Bronchial epithelial cell (primary cell): ENCODE data around the gene SCTR. TPM values are rescaled to one million over a fixed set of nuclear protein-coding genes. Genes with fewer than 3 reads are reported as not detected.
A peak's percentile ranks its signal among the peaks of the same experiment; 100 is the strongest.

ENCODE experiments used
- DNase-seq: peaks from one replicate; pipeline ENCODE4 v3.0.0-alpha.2; 2010; ENCODE audit warnings: low read depth
- FAIRE-seq: peaks from 2 replicates; lab custom pipeline; 2011; peaks lifted over from hg19 to GRCh38; lab: Jason Lieb, UNC
- H3K27me3 ChIP-seq: 2 replicates; pipeline ENCODE4 v1.5.1; 2011; ENCODE audit warnings: low read length; ENCODE audit not compliant: control insufficient read depth, insufficient read depth
- H3K36me3 ChIP-seq: 2 replicates; pipeline ENCODE4 v1.5.1; 2011; ENCODE audit warnings: low read length; ENCODE audit not compliant: control insufficient read depth, insufficient read depth
- H3K4me3 ChIP-seq: 2 replicates; pipeline ENCODE4 v1.5.1; 2011; ENCODE audit warnings: mild to moderate bottlenecking, low read depth, low read length, control low read depth
- CTCF ChIP-seq: IDR thresholded peaks from 2 replicates; pipeline ENCODE4 v1.5.1; 2011; ENCODE audit warnings: mild to moderate bottlenecking, moderate library complexity, low read length, control low read depth, inconsistent platforms; ENCODE audit not compliant: insufficient read depth, severe bottlenecking
- total RNA-seq: library from RNA; depleted of rRNA; stranded (reverse); fragments of >200 nt; gene quantifications from 2 replicates; pipeline ENCODE4 v1.2.1, GENCODE V29; 2014

Gene SCTR
- total RNA-seq, 1 donor from 2014 or later, result not detected

DNA sequence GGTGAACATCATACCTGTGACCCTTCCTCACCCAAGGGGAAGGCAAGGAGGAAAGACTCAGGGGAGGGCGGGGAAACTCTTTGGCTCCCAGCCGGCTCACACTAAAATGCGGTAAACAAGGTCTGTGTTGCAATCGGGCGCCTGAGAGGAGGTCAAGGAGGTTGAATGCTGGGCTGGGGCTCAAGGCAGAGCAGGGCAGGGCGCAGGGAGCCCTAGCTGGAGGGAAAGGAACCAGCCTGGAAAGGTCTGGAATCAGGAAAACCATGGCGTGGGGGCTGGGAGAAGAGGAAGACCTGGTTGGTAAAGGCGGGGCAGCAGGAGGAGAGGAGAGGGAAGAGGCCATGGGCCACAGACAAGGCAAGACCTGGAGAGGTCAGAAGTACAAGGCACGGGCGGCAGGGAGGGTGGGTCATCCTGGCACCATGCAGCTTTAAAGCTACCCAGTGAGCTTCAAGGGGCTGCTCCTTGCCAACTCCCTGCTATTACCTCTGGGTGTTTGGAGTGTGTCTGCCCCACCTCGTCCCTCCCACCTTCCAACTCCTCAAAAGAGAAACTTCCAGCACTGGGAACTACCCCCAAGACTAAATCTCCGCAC is 97.4 kb downstream of the SCTR start:
- H3K36me3 ChIP-seq, result no peaks in the 10 kb centered on the region
- peaks cover 20% of the 10 kb centered on the region for H3K27me3 ChIP-seq
- no peak overlapping the region for H3K4me3 ChIP-seq
- DNase-seq (peak; percentile 19), FAIRE-seq (no peak)
- no peak for TF ChIP-seq CTCF

GRCh38 chr2:119426396-119426675 is 97.9 kb downstream of the SCTR start:
- Histone ChIP-seq H3K27me3 (peaks cover 20% of the 10 kb centered on the region), H3K36me3 (no peaks in the 10 kb centered on the region), H3K4me3 (no peak overlapping the region)
- TF ChIP-seq CTCF, result no peak
- no peak for FAIRE-seq
- no peak for DNase-seq

GRCh38 chr2:119425620-119426395 is 98.5 kb downstream of the SCTR start:
- FAIRE-seq (no peak), DNase-seq (no peak)
- no peak for TF ChIP-seq CTCF
- Histone ChIP-seq H3K36me3 (no peaks in the 10 kb centered on the region), H3K27me3 (peaks cover 21% of the 10 kb centered on the region), H3K4me3 (no peak overlapping the region)

DNA sequence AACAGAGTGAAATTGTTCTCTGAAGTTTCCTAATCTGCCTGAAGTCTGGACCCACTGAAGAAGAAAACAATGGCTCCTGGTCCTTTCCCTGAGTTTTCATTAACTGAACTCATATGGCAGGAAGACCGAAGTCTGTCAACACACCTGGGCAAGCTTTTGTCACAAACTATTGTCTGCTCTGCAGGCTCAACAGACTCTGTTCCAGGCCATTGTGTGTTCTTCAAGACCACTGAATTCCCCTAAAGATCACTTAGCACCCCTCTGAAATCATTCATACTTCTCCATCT is 99.2 kb downstream of the SCTR start:
- FAIRE-seq, result no peak
- no peak for DNase-seq
- Histone ChIP-seq H3K27me3 (peaks cover 21% of the 10 kb centered on the region), H3K36me3 (no peaks in the 10 kb centered on the region), H3K4me3 (no peak overlapping the region)
- TF ChIP-seq CTCF, result no peak

GRCh38 chr2:119424284-119425118 is 99.8 kb downstream of the SCTR start:
- no peak for TF ChIP-seq CTCF
- no peak for DNase-seq
- H3K4me3 ChIP-seq, result no peak overlapping the region
- peaks cover 21% of the 10 kb centered on the region for H3K27me3 ChIP-seq
- no peaks in the 10 kb centered on the region for H3K36me3 ChIP-seq
- no peak for FAIRE-seq
